Measurements from ENCODE around the gene COL15A1.

COL15A1 gene

GRCh38 chr9:98955259-98955658 lies 11.6 kb downstream of the COL15A1 start:
- Histone ChIP-seq H3K36me3 (no peaks in the 10 kb centered on the region), H3K4me1 (no peaks in the 10 kb centered on the region), H3K4me3 (no peak overlapping the region), H3K9ac (no peak overlapping the region), H3K4me2 (no peak overlapping the region), H3K27me3 (no peaks in the 10 kb centered on the region), H3K27ac (no peak overlapping the region), H3K9me3 (peaks cover 9% of the 10 kb centered on the region; the same call in 1 of the 2 replicates), H4K20me1 (no peaks in the 10 kb centered on the region)
- no peak for TF ChIP-seq Cebpa-rat (IDR thresholded peaks at IDR 0.05)

GRCh38 chr9:98957826-98958225 lies 14.1 kb downstream of the COL15A1 start:
- no peak for TF ChIP-seq Cebpa-rat (IDR thresholded peaks at IDR 0.05)
- Histone ChIP-seq H3K9me3 (peaks cover 9% of the 10 kb centered on the region; the same call in 1 of the 2 replicates), H3K27me3 (no peaks in the 10 kb centered on the region), H3K4me3 (no peak overlapping the region), H3K4me2 (no peak overlapping the region), H3K27ac (no peak overlapping the region), H3K36me3 (no peaks in the 10 kb centered on the region), H3K9ac (no peak overlapping the region), H4K20me1 (no peaks in the 10 kb centered on the region), H3K4me1 (no peaks in the 10 kb centered on the region)

GRCh38 chr9:98958271-98958984 lies 14.7 kb downstream of the COL15A1 start:
- H3K27me3 ChIP-seq, result no peaks in the 10 kb centered on the region
- H3K27ac ChIP-seq, result no peak overlapping the region
- no peaks in the 10 kb centered on the region for H4K20me1 ChIP-seq
- no peak overlapping the region for H3K4me3 ChIP-seq
- no peak for TF ChIP-seq Cebpa-rat (IDR thresholded peaks at IDR 0.05)
- no peak overlapping the region for H3K9ac ChIP-seq
- peaks cover 9% of the 10 kb centered on the region; the same call in 1 of the 2 replicates for H3K9me3 ChIP-seq
- H3K36me3 ChIP-seq, result no peaks in the 10 kb centered on the region
- no peak overlapping the region for H3K4me2 ChIP-seq
- no peaks in the 10 kb centered on the region for H3K4me1 ChIP-seq

GRCh38 chr9:98960409-98960808 lies 16.7 kb downstream of the COL15A1 start:
- H3K27me3 ChIP-seq, result no peaks in the 10 kb centered on the region
- no peak overlapping the region for H3K9ac ChIP-seq
- peaks cover 9% of the 10 kb centered on the region; the same call in 1 of the 2 replicates for H3K9me3 ChIP-seq
- H3K27ac ChIP-seq, result no peak overlapping the region
- no peak for TF ChIP-seq Cebpa-rat (IDR thresholded peaks at IDR 0.05)
- H3K4me3 ChIP-seq, result no peak overlapping the region
- no peak overlapping the region for H3K4me2 ChIP-seq
- H3K4me1 ChIP-seq, result no peaks in the 10 kb centered on the region
- H3K36me3 ChIP-seq, result no peaks in the 10 kb centered on the region
- H4K20me1 ChIP-seq, result no peaks in the 10 kb centered on the region

- no peak for TF ChIP-seq Cebpa-rat (IDR thresholded peaks at IDR 0.05)
- Histone ChIP-seq H3K4me3 (no peak overlapping the region), H3K27me3 (no peaks in the 10 kb centered on the region), H3K4me1 (no peaks in the 10 kb centered on the region), H4K20me1 (no peaks in the 10 kb centered on the region), H3K9ac (no peak overlapping the region), H3K4me2 (no peak overlapping the region), H3K27ac (no peak overlapping the region), H3K36me3 (no peaks in the 10 kb centered on the region), H3K9me3 (peaks cover 9% of the 10 kb centered on the region; the same call in 1 of the 2 replicates)
Measured at GRCh38 chr9:98961513-98962180, 17.9 kb downstream of the COL15A1 start.

- H3K36me3 ChIP-seq, result no peaks in the 10 kb centered on the region
- peaks cover 4% of the 10 kb centered on the region; the same call in 1 of the 2 replicates for H3K9me3 ChIP-seq
- H3K4me3 ChIP-seq, result no peak overlapping the region
- H3K27ac ChIP-seq, result no peak overlapping the region
- no peak overlapping the region for H3K4me2 ChIP-seq
- no peaks in the 10 kb centered on the region for H4K20me1 ChIP-seq
- no peaks in the 10 kb centered on the region for H3K4me1 ChIP-seq
- no peak overlapping the region for H3K9ac ChIP-seq
- no peaks in the 10 kb centered on the region for H3K27me3 ChIP-seq
- TF ChIP-seq Cebpa-rat (IDR thresholded peaks at IDR 0.05), result no peak
Measured at GRCh38 chr9:98962181-98962560, 18.5 kb downstream of the COL15A1 start.

GRCh38 chr9:98962861-98963260 lies 19.2 kb downstream of the COL15A1 start:
- H3K4me2 ChIP-seq, result no peak overlapping the region
- no peaks in the 10 kb centered on the region; the same call in 1 of the 2 replicates for H3K9me3 ChIP-seq
- H3K27me3 ChIP-seq, result no peaks in the 10 kb centered on the region
- no peak overlapping the region for H3K27ac ChIP-seq
- no peaks in the 10 kb centered on the region for H3K4me1 ChIP-seq
- no peak overlapping the region for H3K9ac ChIP-seq
- no peak for TF ChIP-seq Cebpa-rat (IDR thresholded peaks at IDR 0.05)
- H3K4me3 ChIP-seq, result no peak overlapping the region
- H3K36me3 ChIP-seq, result no peaks in the 10 kb centered on the region
- H4K20me1 ChIP-seq, result no peaks in the 10 kb centered on the region

- no peak overlapping the region for H3K4me3 ChIP-seq
- TF ChIP-seq Cebpa-rat (IDR thresholded peaks at IDR 0.05), result no peak
- H3K9ac ChIP-seq, result no peak overlapping the region
- H3K36me3 ChIP-seq, result no peaks in the 10 kb centered on the region
- no peaks in the 10 kb centered on the region for H3K4me1 ChIP-seq
- H3K27ac ChIP-seq, result no peak overlapping the region
- no peaks in the 10 kb centered on the region for H3K27me3 ChIP-seq
- H4K20me1 ChIP-seq, result no peaks in the 10 kb centered on the region
- H3K4me2 ChIP-seq, result no peak overlapping the region
- H3K9me3 ChIP-seq, result no peaks in the 10 kb centered on the region
Measured at GRCh38 chr9:98964201-98964600, 20.5 kb downstream of the COL15A1 start.

- H3K36me3 ChIP-seq, result no peaks in the 10 kb centered on the region
- H3K4me3 ChIP-seq, result no peak overlapping the region
- no peak overlapping the region for H3K9ac ChIP-seq
- TF ChIP-seq Cebpa-rat (IDR thresholded peaks at IDR 0.05), result no peak
- H3K9me3 ChIP-seq, result no peaks in the 10 kb centered on the region
- H4K20me1 ChIP-seq, result no peaks in the 10 kb centered on the region
- H3K27me3 ChIP-seq, result no peaks in the 10 kb centered on the region
- H3K27ac ChIP-seq, result no peak overlapping the region
- H3K4me1 ChIP-seq, result no peaks in the 10 kb centered on the region
- no peak overlapping the region for H3K4me2 ChIP-seq
Measured at GRCh38 chr9:98964911-98965336, 21.2 kb downstream of the COL15A1 start.

- Histone ChIP-seq H3K27me3 (no peaks in the 10 kb centered on the region), H4K20me1 (no peaks in the 10 kb centered on the region), H3K9me3 (no peaks in the 10 kb centered on the region), H3K9ac (no peak overlapping the region), H3K27ac (no peak overlapping the region), H3K4me1 (no peaks in the 10 kb centered on the region), H3K36me3 (no peaks in the 10 kb centered on the region), H3K4me2 (no peak overlapping the region), H3K4me3 (no peak overlapping the region)
- no peak for TF ChIP-seq Cebpa-rat (IDR thresholded peaks at IDR 0.05)
Measured at GRCh38 chr9:98966676-98967075, 23.0 kb downstream of the COL15A1 start.

All from BLaER1 (cell line).